ENCODE measurements around the gene IL32.

DNA sequence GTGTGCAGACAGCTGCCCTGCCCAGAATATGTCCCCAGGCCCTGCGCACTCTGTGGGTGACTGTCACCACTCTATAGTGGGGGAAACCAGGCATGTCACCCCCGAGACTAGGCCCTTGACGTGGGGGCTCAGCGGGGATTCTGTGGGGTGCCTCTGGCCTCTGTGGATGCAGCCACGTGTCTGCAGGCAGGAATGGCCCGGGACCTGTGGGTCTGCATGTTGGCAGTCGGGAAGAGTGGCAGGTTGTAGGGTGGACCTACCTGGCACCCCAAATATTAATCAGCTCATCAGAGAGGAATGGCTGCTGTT lies 954 bp downstream of the IL32 start:
- TF ChIP-seq SIX5 (IDR thresholded peaks at IDR 0.05; ENCODE audit: borderline replicate concordance in 1 of 2, insufficient read depth in 1 of 2, low read depth in 1 of 2, low read length in 2 of 2) (no peak), E2F4 (CRISPR knock-in tag; IDR thresholded peaks at IDR 0.05; ENCODE audit: low read depth) (no peak), ZC3H11A (IDR thresholded peaks at IDR 0.05; ENCODE audit: low read depth, low read length) (no peak), POLR2A (conservative IDR thresholded peaks at IDR 0.05) (no peak), ARID3A (IDR thresholded peaks at IDR 0.05; ENCODE audit: borderline replicate concordance, low read depth, low read length) (no peak), ILK (tag; IDR thresholded peaks at IDR 0.05; ENCODE audit: borderline replicate concordance, low read depth) (no peak), ATF2 (CRISPR knock-in tag; IDR thresholded peaks at IDR 0.05) (no peak), NBN (IDR thresholded peaks at IDR 0.05; ENCODE audit: low read depth) (no peak), POU5F1 (IDR thresholded peaks at IDR 0.05; ENCODE audit: borderline replicate concordance, low read depth, low read length, partially characterized antibody) (no peak), EZH2 (IDR thresholded peaks at IDR 0.05; ENCODE audit: borderline replicate concordance, low read depth, low read length) (no peak)
- TF ChIP-seq, protein P1, sequence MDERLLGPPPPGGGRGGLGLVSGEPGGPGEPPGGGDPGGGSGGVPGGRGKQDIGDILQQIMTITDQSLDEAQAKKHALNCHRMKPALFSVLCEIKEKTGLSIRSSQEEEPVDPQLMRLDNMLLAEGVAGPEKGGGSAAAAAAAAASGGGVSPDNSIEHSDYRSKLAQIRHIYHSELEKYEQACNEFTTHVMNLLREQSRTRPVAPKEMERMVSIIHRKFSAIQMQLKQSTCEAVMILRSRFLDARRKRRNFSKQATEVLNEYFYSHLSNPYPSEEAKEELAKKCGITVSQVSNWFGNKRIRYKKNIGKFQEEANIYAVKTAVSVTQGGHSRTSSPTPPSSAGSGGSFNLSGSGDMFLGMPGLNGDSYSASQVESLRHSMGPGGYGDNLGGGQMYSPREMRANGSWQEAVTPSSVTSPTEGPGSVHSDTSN (CRISPR knock-in tag; IDR thresholded peaks at IDR 0.05; ENCODE audit: low read depth), result no peak
- TF ChIP-seq, protein P1 (tag; conservative IDR thresholded peaks at IDR 0.05; ENCODE audit: low read depth), result no peak
